Endothelial cell of umbilical vein (primary cell): ENCODE data around the gene INTS7. TPM values are rescaled to one million over a fixed set of nuclear protein-coding genes. Genes with fewer than 3 reads are reported as not detected.

Experiments used
- BruUV-seq: library from RNA; stranded (reverse); fragments of 400-500 nt; replicated peaks from 2 replicates; lab custom pipeline; 2021; lab: Mats Ljungman, UMichigan
- CTCF ChIA-PET: fragments of 300-600, 350-600 bp; sonication (Branson Sonifier 250); formaldehyde crosslinking; loops from one replicate; lab custom pipeline; 2021; ENCODE audit warnings: antibody characterized with exemption, inconsistent platforms; lab: Charles Lee
- POLR2A ChIA-PET: fragments of 300-600, 350-600 bp; sonication (Branson Sonifier 250); formaldehyde crosslinking; loops from one replicate; lab custom pipeline; 2021; ENCODE audit warnings: antibody characterized with exemption, inconsistent platforms; lab: Charles Lee
- DNase-seq: peaks from one replicate; pipeline ENCODE4 v3.0.0-alpha.2; 2011; ENCODE audit warnings: low read depth, low spot score
- FAIRE-seq: peaks from 2 replicates; lab custom pipeline; 2011; peaks lifted over from hg19 to GRCh38; lab: Jason Lieb, UNC
- H2AFZ ChIP-seq: 2 replicates; pipeline ENCODE4 v1.6.0; 2012; ENCODE audit warnings: low read depth, low read length, control low read depth, inconsistent platforms
- H3K27ac ChIP-seq: 2 replicates; pipeline ENCODE4 v1.5.1; 2011; ENCODE audit warnings: low read depth, mild to moderate bottlenecking, control low read depth, low read length, moderate library complexity; ENCODE audit not compliant: insufficient read depth
- H3K27me3 ChIP-seq, 2 experiments: 2 replicates each; pipeline versions ENCODE4 v1.6.0 to v1.6.1; 2011; ENCODE audit warnings: low read length in 2 of 2, mixed read lengths in 1 of 2; ENCODE audit not compliant: control insufficient read depth in 2 of 2, insufficient read depth in 2 of 2
- H3K36me3 ChIP-seq, 2 experiments: 2 replicates in 1 of 2; 3 replicates in 1 of 2; pipeline ENCODE4 v1.5.1; 2011; ENCODE audit warnings: low read length in 2 of 2, mild to moderate bottlenecking in 1 of 2, moderate library complexity in 1 of 2; ENCODE audit not compliant: control insufficient read depth in 2 of 2, insufficient read depth in 2 of 2; ENCODE audit errors: extremely low read depth in 1 of 2
- H3K4me1 ChIP-seq: 3 replicates; pipeline ENCODE4 v1.5.1; 2011; ENCODE audit warnings: mild to moderate bottlenecking, low read length; ENCODE audit not compliant: control insufficient read depth, insufficient read depth; ENCODE audit errors: extremely low read depth
- H3K4me2 ChIP-seq: 2 replicates; pipeline ENCODE4 v1.6.1; 2011; ENCODE audit warnings: low read length, control low read depth, mixed read lengths; ENCODE audit not compliant: insufficient read depth
- H3K4me3 ChIP-seq, 3 experiments: fragments of 200-600 bp in 1 of 3; sonication (generic), shearing (Covaris generic) in 1 of 3; replicated peaks in 1 of 3; 2 replicates each; pipeline ENCODE4 v1.5.1; 2011 to 2016; ENCODE audit warnings: control low read depth in 3 of 3, low read length in 3 of 3, mild to moderate bottlenecking in 2 of 3, inconsistent platforms in 1 of 3, low read depth in 1 of 3, moderate library complexity in 1 of 3; ENCODE audit not compliant: insufficient read depth in 1 of 3
- H3K79me2 ChIP-seq: 2 replicates; pipeline ENCODE4 v1.6.0; 2012; ENCODE audit warnings: low read length, inconsistent platforms; ENCODE audit not compliant: control insufficient read depth, insufficient read depth
- H3K9ac ChIP-seq: replicated peaks from 2 replicates; pipeline ENCODE3; 2011; ENCODE audit warnings: low read length, control low read depth; ENCODE audit not compliant: insufficient read depth; ENCODE audit errors: extremely low read depth
- H3K9me1 ChIP-seq: replicated peaks from 3 replicates; pipeline ENCODE4 v1.6.0; 2011; ENCODE audit warnings: mild to moderate bottlenecking, low read length; ENCODE audit not compliant: control insufficient read depth, insufficient read depth; ENCODE audit errors: extremely low read depth
- H3K9me3 ChIP-seq: replicated peaks from 2 replicates; pipeline ENCODE4 v1.5.1; 2012; ENCODE audit warnings: low read length, inconsistent platforms; ENCODE audit not compliant: control insufficient read depth, insufficient read depth
- H4K20me1 ChIP-seq: replicated peaks from 2 replicates; pipeline ENCODE3; 2011; ENCODE audit warnings: mild to moderate bottlenecking, low read length; ENCODE audit not compliant: control insufficient read depth, insufficient read depth; ENCODE audit errors: extremely low read depth
- EZH2 ChIP-seq: IDR thresholded peaks from 2 replicates; pipeline ENCODE4 v1.6.1; 2012; ENCODE audit warnings: borderline replicate concordance, low read depth, mild to moderate bottlenecking, moderate library complexity, low read length, inconsistent platforms; ENCODE audit not compliant: severe bottlenecking
- FOS ChIP-seq: IDR thresholded peaks from 2 replicates; pipeline ENCODE4 v1.6.1; 2011; ENCODE audit warnings: mild to moderate bottlenecking, low read length, moderate library complexity, borderline replicate concordance; ENCODE audit not compliant: insufficient read depth
- GATA2 ChIP-seq: IDR thresholded peaks from 2 replicates; pipeline ENCODE4 v1.7.0; 2011; ENCODE audit warnings: low read depth, mild to moderate bottlenecking, moderate library complexity, mixed read lengths, low read length; ENCODE audit not compliant: insufficient read length, insufficient read depth
- JUN ChIP-seq: IDR thresholded peaks from 2 replicates; pipeline ENCODE4 v1.6.1; 2011; ENCODE audit warnings: borderline replicate concordance, low read depth; ENCODE audit not compliant: insufficient read length, insufficient read depth
- MYC ChIP-seq: IDR thresholded peaks from one replicate; pipeline ENCODE4 v1.6.1; 2011; ENCODE audit warnings: mild to moderate bottlenecking, low read depth, low read length
- POLR2A ChIP-seq: IDR thresholded peaks from 2 replicates; pipeline ENCODE4 v1.6.1; 2012; ENCODE audit warnings: low read depth, mild to moderate bottlenecking, control low read depth, low read length
- POLR2AphosphoS5 ChIP-seq: IDR thresholded peaks from 2 replicates; pipeline ENCODE4 v1.6.1; 2012; ENCODE audit warnings: low read depth, mild to moderate bottlenecking, control low read depth, low read length, moderate library complexity; ENCODE audit not compliant: insufficient read depth
- dilution Hi-C: fragments of 300-500 bp; cut with MboI; formaldehyde crosslinking; loops from one replicate; pipeline ENCODE4 v1.15.0; 2019; ENCODE audit warnings: low sequenced_read_pairs; ENCODE audit not compliant: extremely low pct_ligation_motif_present
- intact Hi-C: fragments of 100-400 bp; cut with micrococcal nuclease; formaldehyde crosslinking; loops from one replicate; pipeline ENCODE4 v1.10.0; 2022
- polyA plus RNA-seq, 4 experiments: library from polyadenylated mRNA; depleted of rRNA in 3 of 4; stranded (reverse) in 3 of 4; unstranded in 1 of 4; fragments of >200 nt; gene quantifications; 2 replicates each; pipeline versions ENCODE4 v1.2.1 to v1.2.3, GENCODE V29; 2011 to 2012; ENCODE audit warnings: missing spikeins in 1 of 4
- total RNA-seq: library from RNA; stranded (reverse); gene quantifications from 2 replicates; pipeline ENCODE4 v1.2.3, GENCODE V29; 2021
- TF ChIP-seq, protein P1 (sequence below): IDR thresholded peaks from 2 replicates; pipeline ENCODE4 v1.6.1; 2011; ENCODE audit not compliant: insufficient read depth, insufficient read length
- TF ChIP-seq, protein P2 (sequence below), 2 donors: IDR thresholded peaks; 1 replicate in 1 of 2; 2 replicates in 1 of 2; pipeline ENCODE4 v1.5.1; 2011; ENCODE audit warnings: low read length in 2 of 2, mild to moderate bottlenecking in 2 of 2, moderate library complexity in 2 of 2, control low read depth in 1 of 2, inconsistent platforms in 1 of 2, low read depth in 1 of 2; ENCODE audit not compliant: insufficient read depth in 1 of 2; ENCODE audit errors: extremely low read depth in 1 of 2

INTS7 gene
- total and polyA plus RNA-seq, 2 donors (not counting 3 experiments of a cell fraction or from before 2014, with no cell fraction given), result 9.1 to 18.1 TPM

DNA sequence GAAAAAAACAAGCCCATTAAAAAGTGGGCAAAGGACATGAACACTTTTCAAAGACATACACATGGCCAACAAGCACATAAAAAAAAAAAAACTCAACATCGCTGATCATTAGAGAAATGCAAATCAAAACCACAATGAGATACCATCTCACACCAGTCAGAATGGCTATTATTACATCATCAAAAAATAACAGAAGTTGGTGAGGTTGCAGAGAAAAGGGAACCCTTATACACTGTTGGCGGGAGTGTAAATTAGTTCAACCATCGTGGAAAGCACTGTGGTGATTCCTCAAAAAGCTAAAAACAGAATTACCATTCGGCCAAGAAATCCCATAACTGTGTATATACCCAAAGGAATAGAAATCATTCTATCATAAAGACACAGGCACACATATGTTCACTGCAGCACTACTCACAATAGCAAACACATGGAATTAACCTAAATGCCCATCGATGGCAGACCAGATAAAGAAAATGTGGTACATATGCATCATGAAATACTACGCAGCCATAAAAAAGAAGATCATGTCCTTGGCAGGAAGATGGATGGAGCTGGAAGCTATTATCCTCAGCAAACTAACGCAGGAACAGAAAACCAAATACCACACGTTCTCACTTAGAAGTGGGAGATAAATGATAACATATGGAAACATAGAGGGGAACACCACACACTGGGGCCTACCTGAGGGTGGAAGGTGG is 70.1 kb downstream of the INTS7 start:
- no TSS peak for BruUV-seq
- no peaks in the 10 kb centered on the region for H3K27me3 ChIP-seq
- no peaks in the 10 kb centered on the region for H4K20me1 ChIP-seq
- TF ChIP-seq POLR2AphosphoS5, result no peak
- TF ChIP-seq, protein P1, sequence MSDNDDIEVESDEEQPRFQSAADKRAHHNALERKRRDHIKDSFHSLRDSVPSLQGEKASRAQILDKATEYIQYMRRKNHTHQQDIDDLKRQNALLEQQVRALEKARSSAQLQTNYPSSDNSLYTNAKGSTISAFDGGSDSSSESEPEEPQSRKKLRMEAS, result no peak
- no peak for TF ChIP-seq GATA2
- TF ChIP-seq JUN, result no peak
- TF ChIP-seq FOS, result no peak
- no peak for TF ChIP-seq POLR2A
- H3K4me1 ChIP-seq, result no peaks in the 10 kb centered on the region
- POLR2A ChIA-PET, result no interaction called here
- H3K27ac ChIP-seq, result no peak overlapping the region
- FAIRE-seq (no peak), DNase-seq (no peak)
- no peak overlapping the region for H3K9ac ChIP-seq
- no peak overlapping the region for H3K4me3 ChIP-seq
- dilution Hi-C loops (no loop called here), intact Hi-C loops (no loop called here)
- H2AFZ ChIP-seq, result no peak overlapping the region
- H3K36me3 ChIP-seq, result no peaks in the 10 kb centered on the region
- no peaks in the 10 kb centered on the region for H3K79me2 ChIP-seq
- H3K9me3 ChIP-seq, result no peaks in the 10 kb centered on the region
- no peaks in the 10 kb centered on the region for H3K9me1 ChIP-seq
- H3K4me2 ChIP-seq, result no peak overlapping the region
- CTCF ChIA-PET, result interaction anchor here (2.2 kb wide), 1 partner anchor 267 kb away, joined by 5 read pairs; no protein-coding TSS in a partner anchor

DNA sequence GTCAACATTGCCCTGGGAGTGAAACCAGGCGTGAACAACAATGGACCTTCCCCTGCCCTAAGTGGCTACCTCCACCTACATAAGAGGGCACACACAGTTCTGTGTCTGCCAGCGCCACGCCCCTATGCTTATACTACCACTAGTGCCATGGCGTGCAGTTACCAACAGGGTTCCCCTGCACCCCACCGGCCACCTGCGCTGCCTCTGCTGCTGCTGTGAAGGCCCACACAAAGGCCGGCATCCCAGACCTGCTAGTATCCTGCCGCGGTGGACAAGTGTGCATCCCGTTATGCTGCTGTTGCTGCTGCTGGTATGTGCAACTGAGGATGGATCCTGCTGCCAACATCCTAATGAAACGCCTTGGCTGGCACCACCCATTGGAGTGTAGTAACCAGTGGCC is 75.7 kb downstream of the INTS7 start:
- dilution Hi-C loops, result no loop called here
- H3K36me3 ChIP-seq, result peaks cover 0 to 4% of the 10 kb centered on the region in 2 experiments
- no peak overlapping the region for H3K27ac ChIP-seq
- H3K79me2 ChIP-seq, result no peaks in the 10 kb centered on the region
- H3K4me3 ChIP-seq, result no peak overlapping the region
- no peak for TF ChIP-seq POLR2AphosphoS5
- no peak for TF ChIP-seq GATA2
- TF ChIP-seq FOS, result no peak
- no peak for TF ChIP-seq JUN
- no peak for TF ChIP-seq MYC
- TF ChIP-seq POLR2A, result no peak
- TF ChIP-seq, protein P2, sequence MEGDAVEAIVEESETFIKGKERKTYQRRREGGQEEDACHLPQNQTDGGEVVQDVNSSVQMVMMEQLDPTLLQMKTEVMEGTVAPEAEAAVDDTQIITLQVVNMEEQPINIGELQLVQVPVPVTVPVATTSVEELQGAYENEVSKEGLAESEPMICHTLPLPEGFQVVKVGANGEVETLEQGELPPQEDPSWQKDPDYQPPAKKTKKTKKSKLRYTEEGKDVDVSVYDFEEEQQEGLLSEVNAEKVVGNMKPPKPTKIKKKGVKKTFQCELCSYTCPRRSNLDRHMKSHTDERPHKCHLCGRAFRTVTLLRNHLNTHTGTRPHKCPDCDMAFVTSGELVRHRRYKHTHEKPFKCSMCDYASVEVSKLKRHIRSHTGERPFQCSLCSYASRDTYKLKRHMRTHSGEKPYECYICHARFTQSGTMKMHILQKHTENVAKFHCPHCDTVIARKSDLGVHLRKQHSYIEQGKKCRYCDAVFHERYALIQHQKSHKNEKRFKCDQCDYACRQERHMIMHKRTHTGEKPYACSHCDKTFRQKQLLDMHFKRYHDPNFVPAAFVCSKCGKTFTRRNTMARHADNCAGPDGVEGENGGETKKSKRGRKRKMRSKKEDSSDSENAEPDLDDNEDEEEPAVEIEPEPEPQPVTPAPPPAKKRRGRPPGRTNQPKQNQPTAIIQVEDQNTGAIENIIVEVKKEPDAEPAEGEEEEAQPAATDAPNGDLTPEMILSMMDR (IDR thresholded peaks at IDR 0.05; ENCODE audit: extremely low read depth in 1 of 2, insufficient read depth in 1 of 2, low read depth in 1 of 2, low read length in 2 of 2), result no peak
- TF ChIP-seq, protein P1, result no peak
- no peak for TF ChIP-seq EZH2
- no peaks in the 10 kb centered on the region for H4K20me1 ChIP-seq
- intact Hi-C loops, result loop anchor here (5.0 kb wide), 1 partner anchor 262 kb away; no protein-coding TSS in a partner anchor
- no TSS peak for BruUV-seq
- H3K9me1 ChIP-seq, result no peaks in the 10 kb centered on the region
- ChIA-PET POLR2A (no interaction called here), CTCF (no interaction called here)
- H2AFZ ChIP-seq, result no peak overlapping the region
- no peaks in the 10 kb centered on the region for H3K4me1 ChIP-seq
- no peaks in the 10 kb centered on the region for H3K9me3 ChIP-seq
- no peak for DNase-seq
- FAIRE-seq, result no peak
- no peak overlapping the region for H3K4me2 ChIP-seq
- H3K27me3 ChIP-seq, result no peaks in the 10 kb centered on the region
- H3K9ac ChIP-seq, result no peak overlapping the region
